ENCODE results near the gene ZNF710. TPM values are rescaled to one million over a fixed set of nuclear protein-coding genes. Genes with fewer than 3 reads are reported as not detected.

Gene ZNF710
- total and polyA plus RNA-seq, 2 of the 13 experiments (the other 11 are each of a cell fraction or from before 2014, with no cell fraction given), result 4.7 to 20.6 TPM

DNA sequence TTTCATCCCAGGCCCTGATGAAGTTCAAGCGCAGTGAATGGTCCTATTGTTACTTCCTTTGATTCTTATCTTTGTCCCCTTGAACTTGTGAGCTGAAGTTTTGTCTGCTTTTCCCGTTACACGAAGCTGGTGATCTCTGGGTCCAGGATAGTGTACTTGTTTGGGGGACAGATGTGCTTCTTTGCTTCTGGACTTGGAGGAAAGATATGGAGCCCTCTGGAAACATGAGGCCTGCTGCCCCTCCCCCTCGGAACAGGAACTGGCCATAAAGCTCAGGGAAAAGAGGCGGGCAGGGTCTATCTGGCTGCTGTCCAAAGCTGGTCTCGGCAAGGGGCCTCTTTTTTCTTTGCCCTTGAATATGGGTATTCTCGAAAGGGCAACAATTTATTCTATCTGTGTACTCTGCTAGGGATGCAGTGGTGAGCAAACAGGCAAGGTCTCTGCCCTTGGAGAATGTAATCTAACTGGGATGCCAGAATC, 53.5 kb downstream of the ZNF710 start (continued):
- TF ChIP-seq, protein P1, sequence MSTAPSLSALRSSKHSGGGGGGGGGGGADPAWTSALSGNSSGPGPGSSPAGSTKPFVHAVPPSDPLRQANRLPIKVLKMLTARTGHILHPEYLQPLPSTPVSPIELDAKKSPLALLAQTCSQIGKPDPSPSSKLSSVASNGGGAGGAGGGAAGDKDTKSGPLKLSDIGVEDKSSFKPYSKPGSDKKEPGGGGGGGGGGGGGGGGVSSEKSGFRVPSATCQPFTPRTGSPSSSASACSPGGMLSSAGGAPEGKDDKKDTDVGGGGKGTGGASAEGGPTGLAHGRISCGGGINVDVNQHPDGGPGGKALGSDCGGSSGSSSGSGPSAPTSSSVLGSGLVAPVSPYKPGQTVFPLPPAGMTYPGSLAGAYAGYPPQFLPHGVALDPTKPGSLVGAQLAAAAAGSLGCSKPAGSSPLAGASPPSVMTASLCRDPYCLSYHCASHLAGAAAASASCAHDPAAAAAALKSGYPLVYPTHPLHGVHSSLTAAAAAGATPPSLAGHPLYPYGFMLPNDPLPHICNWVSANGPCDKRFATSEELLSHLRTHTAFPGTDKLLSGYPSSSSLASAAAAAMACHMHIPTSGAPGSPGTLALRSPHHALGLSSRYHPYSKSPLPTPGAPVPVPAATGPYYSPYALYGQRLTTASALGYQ (CRISPR knock-in tag; IDR thresholded peaks at IDR 0.05), result peak; percentile 63; the same call in 1 of the 2 replicates
- TF ChIP-seq, protein P2, sequence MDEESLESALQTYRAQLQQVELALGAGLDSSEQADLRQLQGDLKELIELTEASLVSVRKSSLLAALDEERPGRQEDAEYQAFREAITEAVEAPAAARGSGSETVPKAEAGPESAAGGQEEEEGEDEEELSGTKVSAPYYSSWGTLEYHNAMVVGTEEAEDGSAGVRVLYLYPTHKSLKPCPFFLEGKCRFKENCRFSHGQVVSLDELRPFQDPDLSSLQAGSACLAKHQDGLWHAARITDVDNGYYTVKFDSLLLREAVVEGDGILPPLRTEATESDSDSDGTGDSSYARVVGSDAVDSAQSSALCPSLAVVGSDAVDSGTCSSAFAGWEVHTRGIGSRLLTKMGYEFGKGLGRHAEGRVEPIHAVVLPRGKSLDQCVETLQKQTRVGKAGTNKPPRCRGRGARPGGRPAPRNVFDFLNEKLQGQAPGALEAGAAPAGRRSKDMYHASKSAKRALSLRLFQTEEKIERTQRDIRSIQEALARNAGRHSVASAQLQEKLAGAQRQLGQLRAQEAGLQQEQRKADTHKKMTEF (CRISPR knock-in tag; IDR thresholded peaks at IDR 0.05), result peak; percentile 64; the same call in 1 of the 2 replicates
- TF ChIP-seq, protein P3, sequence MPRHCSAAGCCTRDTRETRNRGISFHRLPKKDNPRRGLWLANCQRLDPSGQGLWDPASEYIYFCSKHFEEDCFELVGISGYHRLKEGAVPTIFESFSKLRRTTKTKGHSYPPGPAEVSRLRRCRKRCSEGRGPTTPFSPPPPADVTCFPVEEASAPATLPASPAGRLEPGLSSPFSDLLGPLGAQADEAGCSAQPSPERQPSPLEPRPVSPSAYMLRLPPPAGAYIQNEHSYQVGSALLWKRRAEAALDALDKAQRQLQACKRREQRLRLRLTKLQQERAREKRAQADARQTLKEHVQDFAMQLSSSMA (CRISPR knock-in tag; IDR thresholded peaks at IDR 0.05), result 0 out of 2 replicates have a peak, but pooled peaks have one; percentile 40
- TF ChIP-seq, protein P4, sequence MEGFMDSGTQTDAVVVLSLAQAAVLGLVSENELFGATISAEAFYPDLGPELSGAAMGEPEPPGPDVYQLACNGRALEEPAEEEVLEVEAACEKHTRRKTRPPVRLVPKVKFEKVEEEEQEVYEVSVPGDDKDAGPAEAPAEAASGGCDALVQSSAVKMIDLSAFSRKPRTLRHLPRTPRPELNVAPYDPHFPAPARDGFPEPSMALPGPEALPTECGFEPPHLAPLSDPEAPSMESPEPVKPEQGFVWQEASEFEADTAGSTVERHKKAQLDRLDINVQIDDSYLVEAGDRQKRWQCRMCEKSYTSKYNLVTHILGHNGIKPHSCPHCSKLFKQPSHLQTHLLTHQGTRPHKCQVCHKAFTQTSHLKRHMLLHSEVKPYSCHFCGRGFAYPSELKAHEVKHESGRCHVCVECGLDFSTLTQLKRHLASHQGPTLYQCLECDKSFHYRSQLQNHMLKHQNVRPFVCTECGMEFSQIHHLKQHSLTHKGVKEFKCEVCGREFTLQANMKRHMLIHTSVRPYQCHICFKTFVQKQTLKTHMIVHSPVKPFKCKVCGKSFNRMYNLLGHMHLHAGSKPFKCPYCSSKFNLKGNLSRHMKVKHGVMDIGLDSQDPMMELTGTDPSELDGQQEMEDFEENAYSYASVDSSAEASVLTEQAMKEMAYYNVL (CRISPR knock-in tag; IDR thresholded peaks at IDR 0.05; ENCODE audit: borderline replicate concordance), result peak; percentile 58; the same call in 1 of the 2 replicates
- TF ChIP-seq FOXC1 (CRISPR knock-in tag; IDR thresholded peaks at IDR 0.05; ENCODE audit: borderline replicate concordance) (no peak), ELF1 (CRISPR knock-in tag; IDR thresholded peaks at IDR 0.05) (peak; percentile 41), BRCA1 (CRISPR knock-in tag; IDR thresholded peaks at IDR 0.05) (0 out of 2 replicates have a peak, but pooled peaks have one; percentile 41), SP5 (CRISPR knock-in tag; IDR thresholded peaks at IDR 0.05; ENCODE audit: borderline replicate concordance, low read depth) (peak; percentile 70; the same call in 1 of the 2 replicates), ZNF644 (CRISPR knock-in tag; IDR thresholded peaks at IDR 0.05; ENCODE audit: low read depth) (peak; percentile 40; the same call in 1 of the 2 replicates), RXRA (CRISPR knock-in tag; IDR thresholded peaks at IDR 0.05) (peak; percentile 64; the same call in 1 of the 2 replicates), SPEN (CRISPR knock-in tag; IDR thresholded peaks at IDR 0.05; ENCODE audit: low read depth) (0 out of 2 replicates have a peak, but pooled peaks have one; percentile 28), TRIM24 (CRISPR knock-in tag; IDR thresholded peaks at IDR 0.05) (no peak), HNRNPLL (IDR thresholded peaks at IDR 0.05; ENCODE audit: low read depth, low read length, poor library complexity, severe bottlenecking) (no peak), RCOR2 (CRISPR knock-in tag; IDR thresholded peaks at IDR 0.05) (0 out of 2 replicates have a peak, but pooled peaks have one; percentile 44), MXI1 (IDR thresholded peaks at IDR 0.05; ENCODE audit: borderline replicate concordance, low read depth, low read length) (no peak)
- TF ChIP-seq, protein P5, sequence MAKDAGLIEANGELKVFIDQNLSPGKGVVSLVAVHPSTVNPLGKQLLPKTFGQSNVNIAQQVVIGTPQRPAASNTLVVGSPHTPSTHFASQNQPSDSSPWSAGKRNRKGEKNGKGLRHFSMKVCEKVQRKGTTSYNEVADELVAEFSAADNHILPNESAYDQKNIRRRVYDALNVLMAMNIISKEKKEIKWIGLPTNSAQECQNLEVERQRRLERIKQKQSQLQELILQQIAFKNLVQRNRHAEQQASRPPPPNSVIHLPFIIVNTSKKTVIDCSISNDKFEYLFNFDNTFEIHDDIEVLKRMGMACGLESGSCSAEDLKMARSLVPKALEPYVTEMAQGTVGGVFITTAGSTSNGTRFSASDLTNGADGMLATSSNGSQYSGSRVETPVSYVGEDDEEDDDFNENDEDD (CRISPR knock-in tag; IDR thresholded peaks at IDR 0.05; ENCODE audit: borderline replicate concordance), result peak; percentile 24; the same call in 1 of the 2 replicates
- TF ChIP-seq, protein P6, sequence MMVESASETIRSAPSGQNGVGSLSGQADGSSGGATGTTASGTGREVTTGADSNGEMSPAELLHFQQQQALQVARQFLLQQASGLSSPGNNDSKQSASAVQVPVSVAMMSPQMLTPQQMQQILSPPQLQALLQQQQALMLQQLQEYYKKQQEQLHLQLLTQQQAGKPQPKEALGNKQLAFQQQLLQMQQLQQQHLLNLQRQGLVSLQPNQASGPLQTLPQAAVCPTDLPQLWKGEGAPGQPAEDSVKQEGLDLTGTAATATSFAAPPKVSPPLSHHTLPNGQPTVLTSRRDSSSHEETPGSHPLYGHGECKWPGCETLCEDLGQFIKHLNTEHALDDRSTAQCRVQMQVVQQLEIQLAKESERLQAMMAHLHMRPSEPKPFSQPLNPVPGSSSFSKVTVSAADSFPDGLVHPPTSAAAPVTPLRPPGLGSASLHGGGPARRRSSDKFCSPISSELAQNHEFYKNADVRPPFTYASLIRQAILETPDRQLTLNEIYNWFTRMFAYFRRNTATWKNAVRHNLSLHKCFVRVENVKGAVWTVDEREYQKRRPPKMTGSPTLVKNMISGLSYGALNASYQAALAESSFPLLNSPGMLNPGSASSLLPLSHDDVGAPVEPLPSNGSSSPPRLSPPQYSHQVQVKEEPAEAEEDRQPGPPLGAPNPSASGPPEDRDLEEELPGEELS (CRISPR knock-in tag; IDR thresholded peaks at IDR 0.05), result peak; percentile 74

Measured in HepG2 (cell line).